GM12878 (cell line): ENCODE results near the gene CYTIP. TPM values are rescaled to one million over a fixed set of nuclear protein-coding genes. Genes with fewer than 3 reads are reported as not detected.

Experiments used
- ATAC-seq: fragments of 200-7000 bp; cut with Tn5 transposase; 3 replicates; pipeline ENCODE4 v1.9.1; 2020; ENCODE audit warnings: mild to moderate bottlenecking, moderate library complexity
- BruUV-seq: library from RNA; stranded (reverse); fragments of 400-500 nt; replicated peaks from 2 replicates; lab custom pipeline; 2021; lab: Mats Ljungman, UMichigan
- CTCF ChIA-PET: fragments of 300-600 bp; sonication (Branson Sonifier 250); formaldehyde crosslinking; extraction: SDS; loops from one replicate; lab custom pipeline; 2021; ENCODE audit warnings: inconsistent platforms; lab: Yijun Ruan, JAX
- POLR2A ChIA-PET: fragments of 350-600 bp; formaldehyde crosslinking; extraction: SDS; loops from one replicate; lab custom pipeline; 2021; ENCODE audit warnings: inconsistent platforms; lab: Charles Lee
- RAD21 ChIA-PET: fragments of 300-600 bp; sonication (Branson Sonifier 250); formaldehyde crosslinking; loops from one replicate; lab custom pipeline; 2023; ENCODE audit warnings: antibody characterized with exemption; ENCODE audit not compliant: unreplicated experiment; lab: Charles Lee
- SMC1A ChIA-PET: fragments of 300-600 bp; sonication (Branson Sonifier 250); formaldehyde crosslinking; loops from one replicate; lab custom pipeline; 2023; ENCODE audit not compliant: unreplicated experiment, uncharacterized antibody; lab: Charles Lee
- DNase-seq: peaks from one replicate; pipeline ENCODE4 v3.0.0-alpha.2; 2011; ENCODE audit warnings: low read depth, low spot score
- FAIRE-seq: peaks from 3 replicates; lab custom pipeline; 2011; peaks lifted over from hg19 to GRCh38; lab: Jason Lieb, UNC
- H2AFZ ChIP-seq: 2 replicates; pipeline ENCODE4 v1.6.0; 2011; ENCODE audit warnings: low read depth, low read length, control low read depth; ENCODE audit not compliant: control insufficient read depth
- H3K27ac ChIP-seq: 2 replicates; pipeline ENCODE4 v1.5.1; 2011; ENCODE audit warnings: control low read depth; ENCODE audit not compliant: control insufficient read depth, insufficient read depth
- H3K27me3 ChIP-seq, 2 experiments: replicated peaks in 1 of 2; 2 replicates each; pipeline versions ENCODE4 v1.6.0 to v1.6.1; 2011; ENCODE audit warnings: low read length in 1 of 2; ENCODE audit not compliant: control insufficient read depth in 2 of 2, insufficient read depth in 2 of 2
- H3K36me3 ChIP-seq, 2 experiments: 2 replicates each; pipeline ENCODE4 v1.5.1; 2011; ENCODE audit warnings: low read length in 1 of 2; ENCODE audit not compliant: control insufficient read depth in 2 of 2, insufficient read depth in 2 of 2
- H3K4me1 ChIP-seq: 2 replicates; pipeline ENCODE4 v1.6.1; 2011; ENCODE audit warnings: mild to moderate bottlenecking, low read length, moderate library complexity, mixed read lengths; ENCODE audit not compliant: control insufficient read depth, insufficient read depth
- H3K4me2 ChIP-seq: 2 replicates; pipeline ENCODE4 v1.6.0; 2011; ENCODE audit warnings: control low read depth; ENCODE audit not compliant: control insufficient read depth, insufficient read depth
- H3K4me3 ChIP-seq: fragments of 200-600 bp; sonication (generic); 2 replicates; pipeline ENCODE4 v1.5.1; 2016
- H3K79me2 ChIP-seq: 2 replicates; pipeline ENCODE4 v1.6.0; 2011; ENCODE audit warnings: low read length; ENCODE audit not compliant: control insufficient read depth, insufficient read depth
- H3K9ac ChIP-seq: 2 replicates; pipeline ENCODE4 v1.8.0; 2011; ENCODE audit warnings: low read length, control low read depth, mixed read lengths; ENCODE audit not compliant: control insufficient read depth, insufficient read depth
- H3K9me3 ChIP-seq: replicated peaks from 3 replicates; pipeline ENCODE4 v1.5.1; 2011; ENCODE audit warnings: mild to moderate bottlenecking, low read length; ENCODE audit not compliant: control insufficient read depth, insufficient read depth
- H4K20me1 ChIP-seq: 2 replicates; pipeline ENCODE4 v1.6.0; 2011; ENCODE audit not compliant: control insufficient read depth, insufficient read depth
- BACH1 ChIP-seq: fragments of 450-650 bp; IDR thresholded peaks from 2 replicates; pipeline ENCODE4 v1.6.1; 2017; ENCODE audit warnings: mild to moderate bottlenecking, borderline replicate concordance
- CREB1 ChIP-seq: IDR thresholded peaks from 2 replicates; pipeline ENCODE4 v1.6.1; 2012; ENCODE audit warnings: low read depth, mild to moderate bottlenecking, inconsistent platforms
- HCFC1 ChIP-seq: fragments of 150-350 bp; IDR thresholded peaks from 2 replicates; pipeline ENCODE4 v1.6.1; 2014; ENCODE audit warnings: low read length
- HDGF ChIP-seq: fragments of 450-650 bp; IDR thresholded peaks from 2 replicates; pipeline ENCODE4 v1.6.1; 2016; ENCODE audit warnings: antibody characterized with exemption
- JUND ChIP-seq: IDR thresholded peaks from 2 replicates; pipeline ENCODE4 v1.6.1; 2012; ENCODE audit warnings: low read depth, mild to moderate bottlenecking, low read length, improper control_type of control experiment, moderate library complexity
- KDM1A ChIP-seq: fragments of 200-600 bp; sonication (generic); IDR thresholded peaks from 2 replicates; pipeline ENCODE4 v1.6.1; 2016; ENCODE audit warnings: borderline replicate concordance
- MEF2B ChIP-seq: fragments of 450-650 bp; IDR thresholded peaks from 2 replicates; pipeline ENCODE4 v1.6.1; 2018; ENCODE audit warnings: mild to moderate bottlenecking, moderate library complexity; ENCODE audit not compliant: partially characterized antibody, poor library complexity, severe bottlenecking
- MTA3 ChIP-seq: IDR thresholded peaks from 2 replicates; pipeline ENCODE4 v1.6.1; 2012; ENCODE audit warnings: low read length, inconsistent platforms, borderline replicate concordance
- POLR2AphosphoS2 ChIP-seq: IDR thresholded peaks from 2 replicates; pipeline ENCODE4 v1.6.1; 2011; ENCODE audit warnings: low read depth, mild to moderate bottlenecking, low read length, improper control_type of control experiment, moderate library complexity
- POLR2AphosphoS5 ChIP-seq: IDR thresholded peaks from 2 replicates; pipeline ENCODE4 v1.6.1; 2011; ENCODE audit warnings: mild to moderate bottlenecking, low read length, inconsistent platforms
- POU2F2 ChIP-seq: IDR thresholded peaks from 3 replicates; pipeline ENCODE4 v1.6.1; 2011; ENCODE audit warnings: low read depth, mild to moderate bottlenecking, low read length, borderline replicate concordance
- RUNX3 ChIP-seq: IDR thresholded peaks from 2 replicates; pipeline ENCODE4 v1.6.1; 2012; ENCODE audit warnings: low read length, inconsistent platforms
- SIX5 ChIP-seq: IDR thresholded peaks from 2 replicates; pipeline ENCODE4 v1.6.1; 2011; ENCODE audit warnings: mild to moderate bottlenecking, low read depth, low read length, moderate library complexity; ENCODE audit not compliant: severe bottlenecking
- ZNF207 ChIP-seq: fragments of 450-650 bp; IDR thresholded peaks from 2 replicates; pipeline ENCODE4 v1.6.1; 2014; ENCODE audit warnings: antibody characterized with exemption, mild to moderate bottlenecking, borderline replicate concordance
- ZNF274 ChIP-seq: IDR thresholded peaks from one replicate; pipeline ENCODE4 v1.8.0; 2011; ENCODE audit not compliant: insufficient read length, insufficient read depth
- whole genome bisulfite sequencing: methylation state at CpG from one replicate; pipeline ENCODE4 v1.1.6; 2016; ENCODE audit warnings: low lambda C conversion rate; ENCODE audit not compliant: insufficient replicate concordance, insufficient coverage; ENCODE audit errors: missing lambda C conversion rate; 5-methylcytosine and 5-hydroxymethylcytosine counted together
- in situ Hi-C: fragments of 300-500 bp; cut with MboI; formaldehyde crosslinking; loops from 9 replicates; pipeline ENCODE4 v1.14.3; 2018; ENCODE audit warnings: mixed read lengths
- intact Hi-C: fragments of 100-400 bp; cut with micrococcal nuclease; formaldehyde crosslinking; loops from one replicate; pipeline ENCODE4 v1.14.2; 2022; ENCODE audit not compliant: unreplicated experiment
- polyA plus RNA-seq, 11 experiments: library from polyadenylated mRNA; depleted of rRNA in 4 of 11; unstranded in 6 of 11; stranded (reverse) in 5 of 11; fragments of >200 nt; fragmentation: Nextera tagmentation in 4 of 11; fragmentation: Illumina TruSeq in 1 of 11; extraction: Ambion mirVana in 4 of 11; extraction: Trizol in 1 of 11; gene quantifications; 1 replicate in 1 of 11; 2 replicates in 10 of 11; pipeline versions ENCODE4 v1.2.1 to v1.2.3, GENCODE V29; 2011 to 2016; ENCODE audit warnings: inconsistent platforms in 2 of 11, missing spikeins in 2 of 11, low read depth in 1 of 11
- total RNA-seq, 4 experiments: library from RNA; depleted of rRNA in 3 of 4; stranded (reverse); fragments of >200 nt in 3 of 4; fragmentation: Illumina TruSeq in 1 of 4; extraction: Trizol in 1 of 4; gene quantifications; 2 replicates each; pipeline versions ENCODE4 v1.2.1 to v1.2.3, GENCODE V29; 2013 to 2021
- TF ChIP-seq, protein P1 (sequence below): IDR thresholded peaks from 2 replicates; pipeline ENCODE4 v1.6.1; 2012; ENCODE audit warnings: low read depth, low read length, improper control_type of control experiment
- TF ChIP-seq, protein P2 (sequence below): fragments of 450-650 bp; IDR thresholded peaks from 2 replicates; pipeline ENCODE4 v1.6.1; 2016; ENCODE audit warnings: mild to moderate bottlenecking, moderate library complexity, borderline replicate concordance

Gene CYTIP
- total and polyA plus RNA-seq, 10 of the 15 experiments (the other 5 are each of a cell fraction or from before 2014, with no cell fraction given) = 55.1 to 178 (median 73.4) TPM

DNA sequence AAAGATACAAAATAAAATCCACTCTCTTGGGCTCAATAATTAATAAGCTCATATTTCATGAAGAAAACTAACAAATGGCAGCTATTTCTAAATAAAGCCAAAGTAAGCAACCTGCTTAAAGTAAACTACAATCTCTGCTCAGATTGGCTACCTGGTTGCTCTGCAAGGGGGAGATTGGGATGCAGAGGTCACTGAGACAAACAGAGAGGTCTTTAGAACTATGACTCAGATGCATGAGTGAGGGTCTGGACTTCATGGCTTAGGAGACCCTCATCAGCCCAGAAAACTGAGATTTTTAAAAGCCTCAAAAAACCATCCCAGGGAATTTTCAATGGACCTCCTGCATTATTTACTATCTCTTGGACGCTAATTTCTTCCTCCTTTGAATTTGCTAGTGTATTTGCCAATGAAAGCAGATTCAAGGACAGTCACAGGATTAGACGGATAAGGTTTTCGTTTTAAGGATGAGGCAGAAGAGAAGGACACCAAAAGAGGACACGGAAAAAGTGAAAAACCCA, 17.4 kb downstream of the CYTIP start (continued):
- 0 out of 2 replicates have a peak, but pooled peaks have one; percentile 40 for TF ChIP-seq BACH1
- no peak for TF ChIP-seq ZNF207
- no peak for TF ChIP-seq SIX5
- TF ChIP-seq, protein P1, sequence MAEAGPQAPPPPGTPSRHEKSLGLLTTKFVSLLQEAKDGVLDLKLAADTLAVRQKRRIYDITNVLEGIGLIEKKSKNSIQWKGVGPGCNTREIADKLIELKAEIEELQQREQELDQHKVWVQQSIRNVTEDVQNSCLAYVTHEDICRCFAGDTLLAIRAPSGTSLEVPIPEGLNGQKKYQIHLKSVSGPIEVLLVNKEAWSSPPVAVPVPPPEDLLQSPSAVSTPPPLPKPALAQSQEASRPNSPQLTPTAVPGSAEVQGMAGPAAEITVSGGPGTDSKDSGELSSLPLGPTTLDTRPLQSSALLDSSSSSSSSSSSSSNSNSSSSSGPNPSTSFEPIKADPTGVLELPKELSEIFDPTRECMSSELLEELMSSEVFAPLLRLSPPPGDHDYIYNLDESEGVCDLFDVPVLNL = no peak

DNA sequence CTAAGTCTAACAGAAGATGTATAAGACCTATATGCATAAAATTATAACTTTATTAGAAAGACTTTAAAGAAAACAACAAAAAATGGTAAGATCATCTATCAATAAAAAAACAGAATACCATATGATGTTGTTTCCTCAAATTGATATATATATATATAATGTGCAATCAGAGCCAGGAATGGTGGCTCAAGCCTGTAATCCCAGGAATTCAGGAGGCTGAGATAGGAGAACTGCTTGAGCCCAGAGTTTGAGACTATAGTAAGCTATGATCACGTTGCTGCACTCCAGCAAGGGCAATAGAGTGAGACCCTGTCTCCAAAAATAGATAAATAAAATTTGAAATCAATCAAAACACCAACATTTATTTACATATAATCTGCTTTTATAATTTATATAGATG, 19.5 kb downstream of the CYTIP start:
- Histone ChIP-seq H3K79me2 (peaks cover 37% of the 10 kb centered on the region), H3K9ac (no peak overlapping the region), H3K4me2 (no peak overlapping the region), H4K20me1 (no peaks in the 10 kb centered on the region), H3K4me3 (no peak overlapping the region), H3K27me3 (no peaks in the 10 kb centered on the region), H3K4me1 (peaks cover 18% of the 10 kb centered on the region; the same call in 1 of the 2 replicates), H3K36me3 (peaks cover 21 to 59% of the 10 kb centered on the region in 2 experiments), H3K27ac (no peak overlapping the region), H3K9me3 (peaks cover 20% of the 10 kb centered on the region), H2AFZ (no peak overlapping the region)
- DNase-seq = no peak
- in situ Hi-C loops (loop anchor here (25.0 kb wide), 1 partner anchor 912 kb away; no protein-coding TSS in a partner anchor), intact Hi-C loops (no loop called here)
- TF ChIP-seq POLR2AphosphoS5 = peak; percentile 47; the same call in 1 of the 2 replicates
- TF ChIP-seq POLR2AphosphoS2 = 0 out of 2 replicates have a peak, but pooled peaks have one; percentile 59
- TF ChIP-seq ZNF274 = no peak
- TF ChIP-seq RUNX3 = no peak
- TF ChIP-seq POU2F2 = no peak
- no peak for TF ChIP-seq JUND
- TF ChIP-seq MTA3 = no peak
- no peak for TF ChIP-seq HCFC1
- TF ChIP-seq, protein P2, sequence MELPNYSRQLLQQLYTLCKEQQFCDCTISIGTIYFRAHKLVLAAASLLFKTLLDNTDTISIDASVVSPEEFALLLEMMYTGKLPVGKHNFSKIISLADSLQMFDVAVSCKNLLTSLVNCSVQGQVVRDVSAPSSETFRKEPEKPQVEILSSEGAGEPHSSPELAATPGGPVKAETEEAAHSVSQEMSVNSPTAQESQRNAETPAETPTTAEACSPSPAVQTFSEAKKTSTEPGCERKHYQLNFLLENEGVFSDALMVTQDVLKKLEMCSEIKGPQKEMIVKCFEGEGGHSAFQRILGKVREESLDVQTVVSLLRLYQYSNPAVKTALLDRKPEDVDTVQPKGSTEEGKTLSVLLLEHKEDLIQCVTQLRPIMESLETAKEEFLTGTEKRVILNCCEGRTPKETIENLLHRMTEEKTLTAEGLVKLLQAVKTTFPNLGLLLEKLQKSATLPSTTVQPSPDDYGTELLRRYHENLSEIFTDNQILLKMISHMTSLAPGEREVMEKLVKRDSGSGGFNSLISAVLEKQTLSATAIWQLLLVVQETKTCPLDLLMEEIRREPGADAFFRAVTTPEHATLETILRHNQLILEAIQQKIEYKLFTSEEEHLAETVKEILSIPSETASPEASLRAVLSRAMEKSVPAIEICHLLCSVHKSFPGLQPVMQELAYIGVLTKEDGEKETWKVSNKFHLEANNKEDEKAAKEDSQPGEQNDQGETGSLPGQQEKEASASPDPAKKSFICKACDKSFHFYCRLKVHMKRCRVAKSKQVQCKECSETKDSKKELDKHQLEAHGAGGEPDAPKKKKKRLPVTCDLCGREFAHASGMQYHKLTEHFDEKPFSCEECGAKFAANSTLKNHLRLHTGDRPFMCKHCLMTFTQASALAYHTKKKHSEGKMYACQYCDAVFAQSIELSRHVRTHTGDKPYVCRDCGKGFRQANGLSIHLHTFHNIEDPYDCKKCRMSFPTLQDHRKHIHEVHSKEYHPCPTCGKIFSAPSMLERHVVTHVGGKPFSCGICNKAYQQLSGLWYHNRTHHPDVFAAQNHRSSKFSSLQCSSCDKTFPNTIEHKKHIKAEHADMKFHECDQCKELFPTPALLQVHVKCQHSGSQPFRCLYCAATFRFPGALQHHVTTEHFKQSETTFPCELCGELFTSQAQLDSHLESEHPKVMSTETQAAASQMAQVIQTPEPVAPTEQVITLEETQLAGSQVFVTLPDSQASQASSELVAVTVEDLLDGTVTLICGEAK = 0 out of 2 replicates have a peak, but pooled peaks have one; percentile 22
- no peak for TF ChIP-seq HDGF
- no peak for TF ChIP-seq MEF2B
- no peak for TF ChIP-seq CREB1
- TF ChIP-seq KDM1A = no peak
- ChIA-PET POLR2A (interaction anchor here (1.0 to 1.1 kb wide), 2 partner anchors 10 to 1090 kb away, joined by 3 to 5 read pairs; no protein-coding TSS in a partner anchor), RAD21 (interaction anchor here (1.0 to 1.3 kb wide), 5 partner anchors 9 to 19 kb away, joined by 3 to 6 read pairs (median 4); partner anchors contain the start of gene CYTIP), CTCF (interaction anchor here (0.6 to 2.1 kb wide), 5 partner anchors 8 to 97 kb away, joined by 3 to 10 read pairs (median 3); no protein-coding TSS in a partner anchor), SMC1A (interaction anchor here (1.0 to 10.7 kb wide), 7 partner anchors 9 to 98 kb away, joined by 3 to 218 read pairs (median 6); partner anchors contain the start of genes CYTIP and ERMN)
- no peak for FAIRE-seq
- BruUV-seq = no TSS peak
- 76% methylated on average over 1 of the region's 1 CpG for WGBS
- no peak for ATAC-seq
